Endothelial cell of umbilical vein (primary cell): ENCODE measurements around the gene CARD9.

Source experiments
- EZH2 ChIP-seq: IDR thresholded peaks from 2 replicates; pipeline ENCODE4 v1.6.1; 2012; ENCODE audit warnings: borderline replicate concordance, low read depth, mild to moderate bottlenecking, moderate library complexity, low read length, inconsistent platforms; ENCODE audit not compliant: severe bottlenecking
- FOS ChIP-seq: IDR thresholded peaks from 2 replicates; pipeline ENCODE4 v1.6.1; 2011; ENCODE audit warnings: mild to moderate bottlenecking, low read length, moderate library complexity, borderline replicate concordance; ENCODE audit not compliant: insufficient read depth
- MAX ChIP-seq: IDR thresholded peaks from 2 replicates; pipeline ENCODE4 v1.6.1; 2011; ENCODE audit not compliant: insufficient read depth, insufficient read length
- MYC ChIP-seq: IDR thresholded peaks from one replicate; pipeline ENCODE4 v1.6.1; 2011; ENCODE audit warnings: mild to moderate bottlenecking, low read depth, low read length
- POLR2A ChIP-seq: IDR thresholded peaks from 2 replicates; pipeline ENCODE4 v1.6.1; 2012; ENCODE audit warnings: low read depth, mild to moderate bottlenecking, control low read depth, low read length
- POLR2AphosphoS5 ChIP-seq: IDR thresholded peaks from 2 replicates; pipeline ENCODE4 v1.6.1; 2012; ENCODE audit warnings: low read depth, mild to moderate bottlenecking, control low read depth, low read length, moderate library complexity; ENCODE audit not compliant: insufficient read depth
- TF ChIP-seq, protein P1 (sequence below), 2 donors: IDR thresholded peaks; 1 replicate in 1 of 2; 2 replicates in 1 of 2; pipeline ENCODE4 v1.5.1; 2011; ENCODE audit warnings: low read length in 2 of 2, mild to moderate bottlenecking in 2 of 2, moderate library complexity in 2 of 2, control low read depth in 1 of 2, inconsistent platforms in 1 of 2, low read depth in 1 of 2; ENCODE audit not compliant: insufficient read depth in 1 of 2; ENCODE audit errors: extremely low read depth in 1 of 2

GRCh38 chr9:136373300-136374182 is at the start of gene CARD9:
- TF ChIP-seq, protein P1, sequence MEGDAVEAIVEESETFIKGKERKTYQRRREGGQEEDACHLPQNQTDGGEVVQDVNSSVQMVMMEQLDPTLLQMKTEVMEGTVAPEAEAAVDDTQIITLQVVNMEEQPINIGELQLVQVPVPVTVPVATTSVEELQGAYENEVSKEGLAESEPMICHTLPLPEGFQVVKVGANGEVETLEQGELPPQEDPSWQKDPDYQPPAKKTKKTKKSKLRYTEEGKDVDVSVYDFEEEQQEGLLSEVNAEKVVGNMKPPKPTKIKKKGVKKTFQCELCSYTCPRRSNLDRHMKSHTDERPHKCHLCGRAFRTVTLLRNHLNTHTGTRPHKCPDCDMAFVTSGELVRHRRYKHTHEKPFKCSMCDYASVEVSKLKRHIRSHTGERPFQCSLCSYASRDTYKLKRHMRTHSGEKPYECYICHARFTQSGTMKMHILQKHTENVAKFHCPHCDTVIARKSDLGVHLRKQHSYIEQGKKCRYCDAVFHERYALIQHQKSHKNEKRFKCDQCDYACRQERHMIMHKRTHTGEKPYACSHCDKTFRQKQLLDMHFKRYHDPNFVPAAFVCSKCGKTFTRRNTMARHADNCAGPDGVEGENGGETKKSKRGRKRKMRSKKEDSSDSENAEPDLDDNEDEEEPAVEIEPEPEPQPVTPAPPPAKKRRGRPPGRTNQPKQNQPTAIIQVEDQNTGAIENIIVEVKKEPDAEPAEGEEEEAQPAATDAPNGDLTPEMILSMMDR (IDR thresholded peaks at IDR 0.05; ENCODE audit: extremely low read depth in 1 of 2, insufficient read depth in 1 of 2, low read depth in 1 of 2, low read length in 2 of 2), result no peak
- TF ChIP-seq EZH2 (no peak), POLR2A (no peak), MYC (no peak), MAX (no peak), FOS (no peak), POLR2AphosphoS5 (no peak)
